Activated CD4-positive, CD25-positive, alpha-beta regulatory T cell treated with anti-CD3 and anti-CD28 coated beads, Interleukin-2, amount 50 U/mL, for 16 hours (primary cell): ENCODE measurements around the gene TMEM131.
A peak's percentile ranks its signal among the peaks of the same experiment; 100 is the strongest.

Experiments used
- DNase-seq: peaks from one replicate; pipeline ENCODE4 v3.0.0-alpha.2; 2020; ENCODE audit warnings: low read depth, low spot score

The TMEM131 gene

GRCh38 chr2:97812931-97813330, 182.8 kb downstream of the TMEM131 start:
- no peak for DNase-seq

GRCh38 chr2:97808816-97809215, 186.9 kb downstream of the TMEM131 start:
- no peak for DNase-seq

GRCh38 chr2:97806738-97807618, 188.8 kb downstream of the TMEM131 start:
- DNase-seq = peak; percentile 53

- DNase-seq = no peak
Measured at GRCh38 chr2:97805776-97806175, 190.0 kb downstream of the TMEM131 start.

GRCh38 chr2:97801028-97801427, 194.7 kb downstream of the TMEM131 start:
- DNase-seq = no peak

- DNase-seq = no peak
Measured at GRCh38 chr2:97798416-97798815, 197.3 kb downstream of the TMEM131 start.

GRCh38 chr2:97797355-97797754, 198.4 kb downstream of the TMEM131 start:
- DNase-seq = no peak

- no peak for DNase-seq
Measured at GRCh38 chr2:97796465-97797126, 199.2 kb downstream of the TMEM131 start.

GRCh38 chr2:97792416-97792815, 203.3 kb downstream of the TMEM131 start:
- DNase-seq = no peak

- no peak for DNase-seq
Measured at GRCh38 chr2:97788986-97789644, 206.6 kb downstream of the TMEM131 start.

- DNase-seq = no peak
Measured at GRCh38 chr2:97785818-97786217, 209.9 kb downstream of the TMEM131 start.

GRCh38 chr2:97784953-97785352, 210.8 kb downstream of the TMEM131 start:
- no peak for DNase-seq

- no peak for DNase-seq
Measured at GRCh38 chr2:97781981-97782380, 213.8 kb downstream of the TMEM131 start.

GRCh38 chr2:97779141-97779540, 216.6 kb downstream of the TMEM131 start:
- DNase-seq = no peak

GRCh38 chr2:97775074-97775473, 220.7 kb downstream of the TMEM131 start:
- DNase-seq = no peak

- DNase-seq = no peak
Measured at GRCh38 chr2:97774425-97774824, 221.3 kb downstream of the TMEM131 start.

GRCh38 chr2:97770445-97770844, 225.3 kb downstream of the TMEM131 start:
- DNase-seq = no peak

- DNase-seq = no peak
Measured at GRCh38 chr2:97769711-97770110, 226.0 kb downstream of the TMEM131 start.

- DNase-seq = no peak
Measured at GRCh38 chr2:97769308-97769707, 226.4 kb downstream of the TMEM131 start.

- no peak for DNase-seq
Measured at GRCh38 chr2:97766567-97766966, 229.2 kb downstream of the TMEM131 start.

- DNase-seq = no peak
Measured at GRCh38 chr2:97765933-97766332, 229.8 kb downstream of the TMEM131 start.

GRCh38 chr2:97764559-97765263, 231.0 kb downstream of the TMEM131 start:
- no peak for DNase-seq
